Tibial nerve (tissue), 3 donors: Measurements from ENCODE around the gene DKC1.
"Not testable (repeated sequence)": the region's sequence is repeated elsewhere in the genome, so short reads cannot be mapped to it uniquely, and the experiment has no call there.

Source experiments
- POLR2A ChIP-seq, 2 donors: fragments of 450-650 bp; IDR thresholded peaks; one replicate each; pipeline ENCODE4 v1.6.1; 2017; ENCODE audit warnings: antibody characterized with exemption in 2 of 2, mild to moderate bottlenecking in 2 of 2, moderate library complexity in 2 of 2
- TF ChIP-seq, protein P1 (sequence below), 5 experiments: fragments of 200-600 bp in 3 of 5; fragments of 450-650 bp in 2 of 5; sonication (generic) in 3 of 5; IDR thresholded peaks; one replicate each; pipeline ENCODE4 v1.5.1; 2016 to 2019; ENCODE audit warnings: antibody characterized with exemption in 5 of 5, mild to moderate bottlenecking in 3 of 5, moderate library complexity in 2 of 5

GRCh38 chrX:154817048-154817618 is 54.5 kb downstream of the DKC1 start:
- TF ChIP-seq, protein P1, sequence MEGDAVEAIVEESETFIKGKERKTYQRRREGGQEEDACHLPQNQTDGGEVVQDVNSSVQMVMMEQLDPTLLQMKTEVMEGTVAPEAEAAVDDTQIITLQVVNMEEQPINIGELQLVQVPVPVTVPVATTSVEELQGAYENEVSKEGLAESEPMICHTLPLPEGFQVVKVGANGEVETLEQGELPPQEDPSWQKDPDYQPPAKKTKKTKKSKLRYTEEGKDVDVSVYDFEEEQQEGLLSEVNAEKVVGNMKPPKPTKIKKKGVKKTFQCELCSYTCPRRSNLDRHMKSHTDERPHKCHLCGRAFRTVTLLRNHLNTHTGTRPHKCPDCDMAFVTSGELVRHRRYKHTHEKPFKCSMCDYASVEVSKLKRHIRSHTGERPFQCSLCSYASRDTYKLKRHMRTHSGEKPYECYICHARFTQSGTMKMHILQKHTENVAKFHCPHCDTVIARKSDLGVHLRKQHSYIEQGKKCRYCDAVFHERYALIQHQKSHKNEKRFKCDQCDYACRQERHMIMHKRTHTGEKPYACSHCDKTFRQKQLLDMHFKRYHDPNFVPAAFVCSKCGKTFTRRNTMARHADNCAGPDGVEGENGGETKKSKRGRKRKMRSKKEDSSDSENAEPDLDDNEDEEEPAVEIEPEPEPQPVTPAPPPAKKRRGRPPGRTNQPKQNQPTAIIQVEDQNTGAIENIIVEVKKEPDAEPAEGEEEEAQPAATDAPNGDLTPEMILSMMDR (IDR thresholded peaks at IDR 0.05), result not testable (repeated sequence)
- TF ChIP-seq POLR2A (IDR thresholded peaks at IDR 0.05), result not testable (repeated sequence)
